HG02852 (cell line): ENCODE measurements around the gene SYTL4.

ENCODE experiments used
- ATAC-seq: cut with Tn5 transposase; IDR thresholded peaks from one replicate; pipeline ENCODE4 v1.9.1; 2021; ENCODE audit warnings: mild to moderate bottlenecking, moderate library complexity; ENCODE audit not compliant: unreplicated experiment

The SYTL4 gene

DNA sequence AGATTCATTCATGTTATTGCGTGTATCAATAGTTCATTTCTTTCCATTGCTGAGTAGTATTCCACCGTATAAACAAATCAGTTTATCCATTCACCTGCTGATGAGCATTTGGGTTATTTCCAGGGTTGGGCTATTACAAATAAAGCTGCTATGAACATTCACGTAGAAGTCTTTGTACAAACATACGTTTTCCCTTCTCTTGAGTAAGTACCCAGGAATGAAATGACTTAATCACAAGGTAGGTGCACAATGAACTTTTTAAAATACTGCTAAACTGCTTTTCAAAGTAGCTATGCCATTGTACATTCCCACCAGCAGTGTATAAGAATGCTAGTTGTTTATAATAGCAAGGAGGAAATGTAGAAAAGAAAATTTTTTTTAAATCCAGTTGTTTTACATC lies 35.9 kb downstream of the SYTL4 start:
- no peak for ATAC-seq

DNA sequence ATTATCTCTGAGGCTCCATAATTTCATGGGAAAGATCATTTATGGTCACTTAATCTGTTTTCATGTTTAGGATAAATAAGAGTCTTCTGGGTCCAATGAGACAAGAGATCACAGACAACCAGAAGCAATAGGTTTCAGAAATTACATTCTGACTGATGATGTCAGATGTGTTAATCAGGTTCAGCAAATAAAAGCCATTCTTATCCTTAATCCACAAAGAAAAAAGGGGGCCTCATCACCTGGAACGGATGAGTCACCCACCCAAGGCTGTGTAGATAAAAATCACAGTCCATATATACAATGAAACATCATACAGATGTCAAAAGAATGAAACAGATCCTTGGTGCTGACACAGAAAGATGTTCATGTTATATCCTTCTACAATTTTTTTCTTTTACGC lies 36.6 kb downstream of the SYTL4 start:
- no peak for ATAC-seq

DNA sequence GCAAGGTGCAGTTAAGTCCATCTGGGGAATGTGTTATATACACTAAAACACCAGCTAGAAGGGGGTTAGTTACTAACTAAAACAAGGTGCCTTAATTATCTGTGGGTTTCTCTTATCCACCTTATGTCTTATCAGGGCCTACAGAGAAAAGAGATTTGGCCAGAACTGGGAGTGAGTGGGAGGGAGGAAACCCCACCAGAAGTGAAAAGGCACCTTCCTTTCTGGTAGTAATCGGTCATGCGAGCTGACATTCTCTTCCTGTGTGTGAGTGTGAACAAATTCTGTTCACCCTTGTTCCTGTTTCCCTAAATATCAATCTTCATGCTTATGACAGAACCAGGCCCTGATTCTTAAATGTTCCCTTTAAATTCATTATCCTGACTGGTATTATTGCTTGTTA lies 44.4 kb downstream of the SYTL4 start:
- ATAC-seq = peak; percentile 81

DNA sequence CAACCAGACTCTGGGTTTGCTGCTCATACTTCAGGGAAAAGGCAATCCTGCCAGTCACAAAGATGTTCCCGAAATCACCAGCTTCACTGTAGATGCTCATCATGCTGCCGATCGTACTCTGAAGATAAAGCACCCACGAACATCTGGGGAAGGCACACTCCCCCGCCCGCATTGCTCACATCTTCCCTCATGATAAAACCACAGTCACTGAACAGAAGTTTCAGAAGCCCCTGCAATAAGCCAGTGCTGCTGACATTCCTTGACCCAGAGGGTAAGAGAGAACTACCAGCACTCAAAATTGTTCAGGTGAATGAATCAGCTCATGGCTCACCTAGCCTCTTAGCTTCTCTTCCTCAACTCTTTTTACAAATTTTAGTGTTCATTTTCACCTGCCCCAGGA lies 44.8 kb downstream of the SYTL4 start:
- peak; percentile 58 for ATAC-seq

DNA sequence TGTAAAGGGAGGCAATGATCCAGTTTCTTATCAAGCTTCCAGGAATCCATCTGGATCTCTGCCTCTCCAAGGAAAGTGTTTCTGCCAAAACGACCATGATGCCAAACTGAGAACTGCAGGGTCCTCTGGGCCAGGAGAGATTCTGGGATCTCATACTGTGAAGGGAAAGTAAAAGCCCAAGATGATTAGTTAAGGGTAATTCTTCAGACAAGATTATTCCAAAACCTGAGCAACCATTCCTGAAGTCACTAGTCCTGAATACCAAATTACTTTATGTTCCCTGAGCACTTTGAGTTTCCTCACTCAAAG lies 46.0 kb downstream of the SYTL4 start:
- ATAC-seq = no peak

DNA sequence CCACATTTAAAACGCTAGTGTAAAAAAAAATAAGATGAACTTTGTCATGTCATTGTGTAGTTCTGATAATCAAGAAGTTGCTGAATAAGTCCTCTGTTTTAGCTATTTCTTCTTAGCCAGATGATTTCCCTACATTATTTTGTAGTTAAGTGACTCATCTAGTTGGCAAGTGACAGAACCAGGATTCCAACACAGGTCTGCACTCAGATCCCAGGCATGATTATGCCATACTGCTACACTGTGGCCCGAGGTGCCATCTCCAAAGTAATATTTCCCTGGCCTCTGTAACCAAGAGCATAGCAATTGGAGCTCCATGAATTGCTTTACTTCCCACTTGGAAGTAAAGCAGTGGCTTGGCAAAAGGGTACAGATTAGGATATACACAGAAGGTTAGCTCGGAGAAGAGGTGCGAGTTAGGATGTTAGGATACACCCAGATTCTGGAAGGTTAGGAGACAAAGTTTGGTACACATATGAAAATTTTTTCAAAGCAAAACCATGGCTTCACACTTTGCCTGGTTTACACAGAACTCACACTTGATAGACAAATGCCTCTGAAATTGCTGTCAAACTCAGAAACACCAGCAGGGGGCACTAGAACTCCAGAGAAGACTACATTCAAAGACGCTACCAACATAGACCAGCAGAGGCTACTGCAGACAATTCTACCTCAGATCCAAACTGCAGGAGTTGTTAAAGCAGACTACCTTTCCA lies 46.5 kb downstream of the SYTL4 start:
- peak; percentile 48 for ATAC-seq

DNA sequence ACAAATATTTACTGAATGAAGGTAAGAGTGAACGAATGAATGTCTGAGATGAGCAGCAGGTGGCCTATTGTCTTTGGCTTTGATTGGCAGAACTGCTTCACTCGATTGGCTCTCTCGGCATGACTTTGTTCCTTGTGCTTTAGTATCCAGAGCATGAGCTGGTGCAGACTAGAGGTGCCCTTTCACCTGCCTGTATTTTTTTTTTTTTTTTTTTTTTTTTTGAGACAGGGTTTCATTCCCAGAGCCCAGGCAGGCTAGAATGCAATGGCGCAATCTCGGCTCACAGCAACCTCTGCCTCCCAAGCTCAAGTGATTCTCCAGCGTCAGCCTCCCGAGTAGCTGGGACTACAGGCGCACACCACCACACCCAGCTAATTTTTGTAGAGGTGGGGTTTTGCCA lies 49.0 kb downstream of the SYTL4 start:
- ATAC-seq = no peak

DNA sequence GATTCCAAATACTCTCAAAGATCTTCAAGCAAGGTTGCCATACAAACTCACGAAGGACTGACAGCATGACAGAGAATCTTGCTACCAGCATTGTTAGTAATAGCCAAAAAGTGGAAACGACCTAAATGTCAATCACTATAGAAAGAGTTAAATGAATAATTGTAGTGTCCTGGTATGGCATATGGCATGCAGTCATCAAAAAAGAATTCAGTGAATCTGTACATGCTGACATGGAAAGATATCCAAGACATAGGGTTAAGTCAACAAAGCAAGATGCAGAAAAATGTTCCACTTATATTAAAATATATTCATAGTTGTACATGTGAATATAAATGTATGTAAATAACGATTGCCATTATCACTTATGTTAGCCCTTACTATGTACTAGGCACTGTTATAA lies 50.3 kb downstream of the SYTL4 start:
- ATAC-seq = no peak

DNA sequence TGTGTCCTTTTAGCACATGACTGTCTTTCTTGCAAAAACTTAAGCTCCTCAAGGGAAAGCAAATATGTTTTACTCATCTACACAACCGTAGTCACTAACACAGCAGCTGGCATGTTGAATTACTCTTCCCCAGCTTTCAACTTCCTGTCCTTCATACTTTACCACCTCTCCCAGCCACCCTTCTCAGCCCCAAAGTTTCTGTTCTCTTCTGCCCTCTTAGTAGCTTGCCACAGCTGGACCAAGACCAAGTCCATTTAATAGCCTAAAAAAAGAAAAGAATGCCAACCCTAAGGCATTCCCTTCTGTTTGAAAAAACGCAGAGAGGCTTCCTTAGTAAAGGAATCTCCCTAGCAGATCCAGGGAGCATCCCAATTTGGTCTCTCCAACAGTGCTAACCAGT lies 51.2 kb downstream of the SYTL4 start:
- ATAC-seq = no peak

DNA sequence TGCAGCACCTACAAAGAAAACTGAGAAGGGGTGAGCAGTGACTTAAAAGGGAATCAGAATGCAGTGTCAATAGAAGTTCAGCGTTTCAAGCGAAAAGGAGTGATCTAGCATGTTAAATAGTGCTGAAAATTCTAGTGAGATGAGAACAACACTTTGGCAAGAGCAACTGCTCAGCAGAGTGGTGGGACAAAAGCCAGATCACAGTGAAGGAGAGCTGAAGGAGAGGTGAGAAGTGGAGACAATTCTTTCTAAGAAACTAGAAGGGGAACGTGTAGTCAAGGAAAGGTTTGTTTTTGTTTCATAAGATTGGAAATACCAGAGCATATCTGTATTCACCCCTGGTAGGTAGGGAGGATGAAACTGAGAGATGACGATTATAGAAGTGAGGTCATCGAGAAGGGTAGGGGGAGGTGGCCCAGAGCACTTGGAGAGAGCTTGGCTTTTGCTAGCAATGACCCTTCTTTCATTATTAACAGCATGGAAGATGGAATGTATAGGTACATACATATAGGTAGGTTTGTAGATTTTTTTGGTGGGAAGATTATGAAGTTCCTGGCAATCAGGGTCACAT lies 54.2 kb downstream of the SYTL4 start:
- no peak for ATAC-seq

DNA sequence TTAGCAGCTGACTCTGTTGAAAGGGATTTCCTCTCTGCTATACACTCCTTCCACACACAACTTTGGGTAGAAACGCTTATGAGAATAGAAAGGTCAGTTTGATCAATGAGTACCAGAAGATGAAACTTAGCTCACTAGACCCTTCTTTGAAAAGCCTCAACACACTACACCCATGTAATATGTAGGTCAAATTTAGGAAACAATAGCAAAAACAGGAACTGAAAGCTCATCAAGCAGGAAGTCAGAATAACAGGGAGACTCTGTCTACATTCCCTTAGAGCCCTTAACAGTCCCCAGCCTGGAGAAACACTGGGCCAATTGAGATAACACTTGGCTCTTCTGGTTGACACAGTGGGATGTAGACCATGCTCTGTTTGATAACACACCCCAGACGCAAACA lies 57.2 kb downstream of the SYTL4 start:
- peak; percentile 41 for ATAC-seq

DNA sequence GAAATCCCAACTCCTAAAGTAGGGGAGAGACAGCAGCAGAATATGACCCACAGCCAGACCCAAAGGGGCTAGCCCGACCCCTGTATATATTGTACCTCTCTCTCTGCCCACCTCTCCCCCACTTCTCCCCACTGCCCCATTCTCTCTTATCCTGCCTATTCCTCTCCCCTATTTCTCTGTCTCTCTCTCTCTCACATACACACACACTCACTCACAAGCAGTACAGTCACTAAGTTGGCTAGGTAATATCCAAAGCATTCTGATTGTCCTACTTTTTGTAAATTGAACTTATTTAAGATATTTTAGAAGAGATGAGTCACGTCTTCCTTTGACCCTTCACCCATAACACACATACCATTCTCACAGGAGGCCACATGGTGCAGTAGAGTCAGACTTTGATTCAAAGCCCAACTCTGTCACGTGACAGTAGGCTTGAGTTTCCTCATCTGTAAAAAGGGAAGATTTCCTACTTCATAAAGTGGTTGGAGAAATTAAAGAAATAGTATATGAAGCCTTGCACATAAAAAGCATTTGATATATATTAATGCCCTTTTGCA lies 58.4 kb downstream of the SYTL4 start:
- no peak for ATAC-seq

DNA sequence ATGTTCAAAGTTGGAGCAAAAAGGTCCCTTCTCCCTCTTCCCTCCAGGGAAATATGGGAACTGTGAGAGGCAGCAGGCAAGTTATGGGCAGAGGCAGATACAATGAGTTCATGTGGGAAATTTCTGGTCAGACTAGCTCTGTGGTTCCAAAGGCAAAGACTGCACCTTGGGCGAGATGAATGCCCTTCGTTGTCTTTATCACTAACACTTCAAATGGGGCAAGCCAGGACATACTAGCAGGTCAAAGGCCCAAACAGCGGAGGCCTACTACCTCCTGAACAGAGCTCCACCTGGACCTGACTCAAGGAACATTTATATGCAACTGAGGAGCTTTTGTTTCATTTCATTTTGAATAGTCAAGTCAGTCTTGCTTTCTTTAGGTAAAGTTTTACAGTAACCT lies 59.0 kb downstream of the SYTL4 start:
- ATAC-seq = no peak

DNA sequence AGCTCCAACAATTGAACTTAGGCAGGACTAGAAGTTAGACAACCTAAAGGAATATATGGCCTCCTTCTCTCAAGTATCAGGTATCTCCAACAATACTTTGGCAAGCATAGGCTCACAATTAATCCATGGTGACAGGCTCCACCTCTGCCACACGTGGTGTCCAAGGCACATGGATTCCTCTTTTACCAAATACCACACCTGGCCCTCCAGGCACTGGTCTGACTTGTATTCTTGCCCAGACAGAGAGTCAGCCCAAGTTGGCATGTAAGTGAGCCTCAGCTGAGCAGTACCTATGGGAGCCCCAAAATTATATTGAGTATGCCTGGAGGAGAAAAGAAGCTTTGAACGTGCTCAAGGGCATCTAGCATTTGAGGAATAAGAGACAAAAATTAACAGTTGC lies 68.3 kb downstream of the SYTL4 start:
- ATAC-seq = no peak

DNA sequence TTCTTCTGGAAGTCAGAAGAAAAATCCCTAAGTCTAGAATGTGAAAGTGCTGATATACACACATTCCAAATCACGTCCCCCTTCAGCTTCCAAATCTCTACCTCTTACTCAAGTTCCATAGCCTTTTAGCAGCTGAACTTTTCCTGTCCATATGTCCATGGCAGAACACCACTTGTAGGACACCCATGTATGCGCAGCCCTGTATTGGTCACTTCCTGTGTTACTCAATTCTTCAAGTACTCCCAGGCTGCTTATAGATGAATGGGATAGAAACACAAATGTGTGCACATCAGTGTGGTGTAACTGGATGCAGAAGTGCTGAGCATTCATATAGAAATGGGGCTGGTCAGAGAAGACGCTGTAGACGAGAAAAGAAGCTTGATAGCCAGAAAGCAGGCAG lies 69.1 kb downstream of the SYTL4 start:
- no peak for ATAC-seq

DNA sequence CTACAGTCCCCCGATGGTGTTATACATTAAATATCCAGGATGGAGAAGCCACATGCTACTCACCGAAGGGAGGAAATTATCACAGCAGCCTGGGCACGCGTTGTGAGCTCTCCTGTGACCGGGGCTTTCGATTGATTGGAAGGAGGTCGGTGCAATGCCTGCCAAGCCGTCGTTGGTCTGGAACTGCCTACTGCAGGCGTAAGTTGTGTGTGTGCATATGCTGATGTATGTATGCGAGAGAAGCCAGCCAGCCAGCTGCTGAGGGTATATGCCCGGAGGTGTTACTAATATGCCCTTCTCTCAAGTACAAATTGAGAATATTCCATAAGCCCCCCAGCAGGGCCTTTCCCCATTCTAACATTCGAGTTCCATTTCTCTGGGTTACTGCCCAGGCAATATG lies 69.8 kb downstream of the SYTL4 start:
- ATAC-seq = no peak

DNA sequence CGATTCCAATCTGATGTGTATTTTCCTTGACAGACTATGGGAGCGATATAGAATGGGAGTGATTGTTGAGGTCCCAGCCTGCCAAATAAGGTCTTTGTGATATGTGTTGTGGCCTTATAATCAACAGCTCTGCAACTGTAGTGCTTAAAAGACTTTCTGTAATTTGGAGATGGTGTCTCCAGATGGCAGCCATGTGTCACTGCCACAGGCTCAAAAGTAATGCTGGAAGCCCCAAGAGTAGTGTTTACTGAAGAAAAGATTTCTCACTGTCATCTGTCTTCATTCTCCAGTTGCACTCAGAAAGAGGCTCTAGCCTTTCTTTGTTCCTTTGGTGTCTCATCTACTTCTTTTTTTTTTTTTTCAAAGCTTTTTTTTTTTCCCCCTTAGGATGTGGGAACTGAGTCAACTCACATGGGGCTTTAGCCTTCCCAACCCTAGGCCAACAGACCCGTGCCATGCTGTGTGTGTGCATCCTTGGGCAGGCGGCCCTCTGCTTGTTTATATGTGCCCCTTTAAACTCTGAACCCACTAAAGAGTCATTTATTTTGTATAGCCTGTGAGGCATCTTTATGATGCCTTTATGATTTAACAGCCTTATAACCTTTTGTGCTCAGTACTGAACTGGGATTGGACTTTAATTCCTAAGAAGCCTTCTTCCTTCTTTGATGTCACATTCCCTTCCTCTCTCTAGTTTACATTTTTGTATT lies 72.3 kb downstream of the SYTL4 start:
- no peak for ATAC-seq

DNA sequence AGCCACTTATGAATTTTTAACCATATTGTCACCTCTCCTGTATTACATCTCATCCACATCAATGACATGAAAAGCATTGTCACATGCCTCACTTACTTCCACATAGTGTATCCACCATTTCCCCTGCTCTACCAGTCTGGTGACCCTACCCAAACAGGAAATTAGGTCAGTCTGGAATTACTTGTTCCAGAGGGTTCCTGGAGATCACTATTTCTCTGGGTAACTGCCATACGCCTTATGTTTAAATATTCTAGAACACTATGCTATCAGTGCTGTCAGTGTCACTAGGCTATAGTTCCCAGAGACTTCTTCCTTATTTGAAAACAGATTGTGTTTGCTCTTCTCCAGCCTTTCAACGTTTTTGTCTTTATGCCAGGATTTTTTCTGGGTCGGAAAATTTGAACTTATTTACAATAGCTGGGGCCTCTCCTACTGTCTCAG lies 73.0 kb downstream of the SYTL4 start:
- no peak for ATAC-seq

DNA sequence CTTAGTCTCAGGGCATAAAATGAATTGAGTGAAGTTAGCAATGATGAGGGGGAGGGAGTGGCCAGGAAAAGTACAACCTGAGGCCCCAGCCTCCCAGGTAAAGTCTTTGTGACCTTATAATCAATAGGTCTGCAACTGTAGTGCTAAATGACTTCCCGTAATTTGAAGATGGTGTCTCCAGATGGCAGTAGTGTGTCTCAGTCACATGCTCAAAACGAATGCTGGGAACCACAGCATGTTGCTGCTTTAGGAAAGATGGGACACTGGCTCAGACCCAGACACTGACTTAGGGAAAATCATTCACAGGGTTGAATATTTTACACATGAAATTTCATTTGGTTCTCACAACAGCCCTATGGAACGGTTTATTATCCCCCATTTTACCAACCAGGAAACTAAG lies 77.7 kb downstream of the SYTL4 start:
- no peak for ATAC-seq

DNA sequence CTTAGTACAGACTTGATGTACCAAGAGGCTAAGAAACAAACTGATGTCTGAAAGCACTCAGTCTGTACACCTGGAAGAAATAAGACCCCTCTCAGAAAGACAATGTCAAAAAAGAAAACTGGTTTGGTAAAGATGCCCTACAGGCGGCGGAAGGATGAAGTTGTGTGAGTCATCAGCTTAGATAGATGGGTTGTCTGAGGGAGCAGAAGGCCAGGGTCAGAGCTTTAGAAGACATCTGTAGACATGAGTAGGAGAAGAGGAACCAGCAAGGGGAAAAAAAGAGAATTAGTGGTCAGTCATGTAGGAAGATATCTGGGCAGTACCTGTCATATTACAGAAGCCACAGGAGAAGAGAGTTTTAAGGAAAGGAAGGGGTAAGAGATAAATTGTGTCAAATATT lies 79.7 kb downstream of the SYTL4 start:
- no peak for ATAC-seq

DNA sequence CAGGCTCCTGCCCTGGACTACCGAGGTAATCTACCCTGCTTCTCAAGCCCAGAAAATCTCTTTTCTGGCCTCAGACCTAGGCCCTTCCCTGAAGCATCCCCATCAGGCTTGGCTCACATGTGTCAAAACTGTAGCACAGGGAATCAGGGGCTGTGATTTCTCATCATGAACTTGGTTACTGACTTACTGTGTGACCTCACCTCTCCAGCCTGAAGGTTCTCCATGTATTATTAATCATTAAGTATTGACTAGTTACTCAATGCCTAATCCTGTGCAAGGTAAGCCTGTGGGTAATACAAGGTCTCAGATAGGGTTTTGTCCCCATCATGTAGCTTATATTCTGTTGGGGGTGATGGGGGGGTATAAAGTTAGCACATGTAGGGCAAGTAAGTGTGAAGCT lies 81.1 kb downstream of the SYTL4 start:
- ATAC-seq = no peak
